Measurements from ENCODE around the gene SGCA.

SGCA gene

GRCh38 chr17:50134206-50135110 lies 31.3 kb upstream of the SGCA start:
- DNase-seq, result no peak

GRCh38 chr17:50135316-50136095 lies 30.3 kb upstream of the SGCA start:
- DNase-seq, result no peak

- DNase-seq, result no peak
Measured at GRCh38 chr17:50136096-50136687, 29.6 kb upstream of the SGCA start.

- no peak for DNase-seq
Measured at GRCh38 chr17:50137042-50137441, 28.8 kb upstream of the SGCA start.

- DNase-seq, result no peak
Measured at GRCh38 chr17:50139185-50139783, 26.5 kb upstream of the SGCA start.

- DNase-seq, result peak; percentile 85
Measured at GRCh38 chr17:50139950-50140885, 25.6 kb upstream of the SGCA start.

- DNase-seq, result no peak
Measured at GRCh38 chr17:50141026-50141744, 24.6 kb upstream of the SGCA start.

GRCh38 chr17:50141745-50142110 lies 24.1 kb upstream of the SGCA start:
- DNase-seq, result no peak

- no peak for DNase-seq
Measured at GRCh38 chr17:50143461-50144176, 22.2 kb upstream of the SGCA start.

GRCh38 chr17:50144355-50144754 lies 21.4 kb upstream of the SGCA start:
- DNase-seq, result no peak

- DNase-seq, result no peak
Measured at GRCh38 chr17:50144845-50145531, 20.8 kb upstream of the SGCA start.

GRCh38 chr17:50145532-50146229 lies 20.1 kb upstream of the SGCA start:
- no peak for DNase-seq

GRCh38 chr17:50146230-50146926 lies 19.4 kb upstream of the SGCA start:
- no peak for DNase-seq

GRCh38 chr17:50146927-50147665 lies 18.7 kb upstream of the SGCA start:
- no peak for DNase-seq

- DNase-seq, result no peak
Measured at GRCh38 chr17:50147841-50148225, 18.0 kb upstream of the SGCA start.

GRCh38 chr17:50148226-50149090 lies 17.3 kb upstream of the SGCA start:
- peak; percentile 75 for DNase-seq

- no peak for DNase-seq
Measured at GRCh38 chr17:50149091-50149416, 16.8 kb upstream of the SGCA start.

Data from CD4-positive, alpha-beta T cell treated with Interleukin-12 subunit alpha and Interleukin-12 subunit beta, for 1 hour (primary cell).